HepG2 (cell line): ENCODE results near the gene FAM234B. TPM values are rescaled to one million over a fixed set of nuclear protein-coding genes. Genes with fewer than 3 reads are reported as not detected.

Experiments used
- ATAC-seq: fragments of 200-7000 bp; cut with Tn5 transposase; 3 replicates; pipeline ENCODE4 v1.9.1; 2020; ENCODE audit warnings: mild to moderate bottlenecking, moderate library complexity
- BruUV-seq: library from RNA; stranded (reverse); fragments of 400-500 nt; replicated peaks from 2 replicates; lab custom pipeline; 2021; lab: Mats Ljungman, UMichigan
- CTCF ChIA-PET: fragments of 300-600 bp; formaldehyde crosslinking; extraction: SDS; loops from one replicate; lab custom pipeline; 2021; ENCODE audit warnings: low total read pairs, inconsistent platforms, low intra/inter-chr PET ratio; lab: Yijun Ruan, JAX
- POLR2A ChIA-PET: fragments of 350-600 bp; sonication (Branson Sonifier 250); formaldehyde crosslinking; loops from one replicate; lab custom pipeline; 2020; ENCODE audit warnings: antibody characterized with exemption, inconsistent platforms; lab: Yijun Ruan, JAX
- DNase-seq: peaks from one replicate; pipeline ENCODE4 v3.0.0-alpha.2; 2015; ENCODE audit warnings: low spot score
- FAIRE-seq: peaks from 3 replicates; lab custom pipeline; 2011; peaks lifted over from hg19 to GRCh38; lab: Jason Lieb, UNC
- H2AFZ ChIP-seq: one replicate; pipeline ENCODE4 v1.6.1; 2011; ENCODE audit warnings: low read length, inconsistent platforms
- H3K27ac ChIP-seq: fragments of 300-600 bp; 3 replicates; pipeline ENCODE4 v1.8.0; 2011; ENCODE audit warnings: mixed run types, mild to moderate bottlenecking, mixed read lengths, low read length, inconsistent platforms; ENCODE audit not compliant: insufficient read depth; ENCODE audit errors: extremely low read length
- H3K27me3 ChIP-seq, 2 experiments: fragments of 200-600 bp in 1 of 2; 2 replicates in 1 of 2; 3 replicates in 1 of 2; pipeline versions ENCODE4 v1.6.0 to v1.8.0; 2011; ENCODE audit warnings: low read length in 2 of 2, mild to moderate bottlenecking in 2 of 2, moderate library complexity in 2 of 2, inconsistent platforms in 1 of 2; ENCODE audit not compliant: insufficient read depth in 2 of 2, control insufficient read depth in 1 of 2
- H3K36me3 ChIP-seq, 2 experiments: fragments of 200-600 bp in 1 of 2; replicated peaks in 1 of 2; 2 replicates in 1 of 2; 3 replicates in 1 of 2; pipeline versions ENCODE4 v1.5.1 to v1.8.0; 2011; ENCODE audit warnings: low read length in 2 of 2, inconsistent platforms in 1 of 2; ENCODE audit not compliant: insufficient read depth in 2 of 2, control insufficient read depth in 1 of 2
- H3K4me1 ChIP-seq: 2 replicates; pipeline ENCODE4 v1.5.1; 2012; ENCODE audit warnings: low read length, inconsistent platforms; ENCODE audit not compliant: insufficient read depth
- H3K4me2 ChIP-seq: 2 replicates; pipeline ENCODE4 v1.6.0; 2011; ENCODE audit warnings: low read depth, low read length, inconsistent platforms
- H3K4me3 ChIP-seq, 3 experiments: fragments of 200-600 bp in 1 of 3; sonication (generic), shearing (Covaris generic) in 1 of 3; replicated peaks in 1 of 3; 2 replicates each; pipeline ENCODE4 v1.5.1; 2011 to 2016; ENCODE audit warnings: low read length in 3 of 3, inconsistent platforms in 2 of 3, low read depth in 2 of 3, mild to moderate bottlenecking in 2 of 3, control low read depth in 1 of 3, mixed read lengths in 1 of 3; ENCODE audit not compliant: insufficient read depth in 1 of 3
- H3K79me2 ChIP-seq: one replicate; pipeline ENCODE4 v1.6.1; 2011; ENCODE audit warnings: low read length, inconsistent platforms; ENCODE audit not compliant: insufficient read depth
- H3K9ac ChIP-seq: 2 replicates; pipeline ENCODE4 v1.6.0; 2011; ENCODE audit warnings: mild to moderate bottlenecking, low read depth, low read length, inconsistent platforms; ENCODE audit not compliant: insufficient read depth
- H3K9me3 ChIP-seq: 2 replicates; pipeline ENCODE4 v1.5.1; 2012; ENCODE audit warnings: mild to moderate bottlenecking, low read length
- H4K20me1 ChIP-seq: 2 replicates; pipeline ENCODE4 v1.6.0; 2011; ENCODE audit warnings: inconsistent platforms, mild to moderate bottlenecking, low read length, moderate library complexity; ENCODE audit not compliant: insufficient read depth
- CHCHD3 ChIP-seq: sonication (generic); formaldehyde crosslinking; IDR thresholded peaks from 2 replicates; pipeline ENCODE4 v1.8.0; 2022; ENCODE audit warnings: mild to moderate bottlenecking, missing genetic modification reagents, moderate library complexity
- DMAP1 ChIP-seq: IDR thresholded peaks from 2 replicates; pipeline ENCODE4 v1.6.1; 2016
- PAWR ChIP-seq: sonication (generic); formaldehyde crosslinking; IDR thresholded peaks from 2 replicates; pipeline ENCODE4 v1.4.0; 2020; ENCODE audit warnings: missing genetic modification reagents, mild to moderate bottlenecking, borderline replicate concordance
- PPARG ChIP-seq: conservative IDR thresholded peaks from 2 replicates; pipeline ENCODE4 v1.6.1; 2016; ENCODE audit warnings: missing biosample characterization, missing genetic modification reagents
- SCMH1 ChIP-seq: sonication (generic); formaldehyde crosslinking; IDR thresholded peaks from 2 replicates; pipeline ENCODE4 v1.9.0; 2021; ENCODE audit warnings: missing genetic modification reagents, mild to moderate bottlenecking, borderline replicate concordance
- SNAI1 ChIP-seq: sonication (generic); formaldehyde crosslinking; IDR thresholded peaks from 2 replicates; pipeline ENCODE4 v1.5.0; 2020; ENCODE audit warnings: mild to moderate bottlenecking, missing genetic modification reagents, borderline replicate concordance
- SOX6 ChIP-seq, 2 experiments: fragments of 450-650 bp in 1 of 2; sonication (generic) in 1 of 2; formaldehyde crosslinking in 1 of 2; IDR thresholded peaks; 2 replicates each; pipeline versions ENCODE4 v1.4.0 to v1.6.1; 2017 to 2020; ENCODE audit warnings: antibody characterized with exemption in 1 of 2, mild to moderate bottlenecking in 1 of 2, missing genetic modification reagents in 1 of 2
- ZNF556 ChIP-seq: sonication (generic); formaldehyde crosslinking; IDR thresholded peaks from 2 replicates; pipeline ENCODE4 v1.4.0; 2020; ENCODE audit warnings: mild to moderate bottlenecking, missing genetic modification reagents, borderline replicate concordance
- ZNF562 ChIP-seq: sonication (generic); formaldehyde crosslinking; IDR thresholded peaks from 2 replicates; pipeline ENCODE4 v1.8.0; 2022; ENCODE audit warnings: missing genetic modification reagents, borderline replicate concordance
- ZNF569 ChIP-seq: sonication (generic); formaldehyde crosslinking; IDR thresholded peaks from 2 replicates; pipeline ENCODE4 v1.5.0; 2020; ENCODE audit warnings: mild to moderate bottlenecking, missing genetic modification reagents, moderate library complexity, borderline replicate concordance
- WGBS: methylation state at CpG from one replicate; pipeline ENCODE4 v1.1.6; 2017; ENCODE audit warnings: low lambda C conversion rate; 5-methylcytosine and 5-hydroxymethylcytosine counted together
- in situ Hi-C: cut with HindIII; loops from 2 replicates; pipeline ENCODE4 v1.10.0; 2017; ENCODE audit warnings: low pct_unique_long_range_greater_than_20kb; ENCODE audit not compliant: extremely low pct_ligation_motif_present
- intact Hi-C: fragments of 100-400 bp; cut with micrococcal nuclease; formaldehyde crosslinking; loops from one replicate; pipeline ENCODE4 v1.10.0; 2022; ENCODE audit not compliant: unreplicated experiment
- polyA plus RNA-seq, 8 experiments: library from polyadenylated mRNA; depleted of rRNA in 3 of 8; stranded (reverse) in 7 of 8; unstranded in 1 of 8; fragments of >200 nt; fragmentation: Illumina TruSeq in 4 of 8; extraction: Trizol in 4 of 8; gene quantifications; 2 replicates each; pipeline versions ENCODE4 v1.2.1 to v1.2.3, GENCODE V29; 2011 to 2016; ENCODE audit warnings: low read depth in 4 of 8, missing spikeins in 1 of 8, mixed read lengths in 1 of 8; ENCODE audit not compliant: insufficient read depth in 1 of 8
- total RNA-seq, 5 experiments: library from RNA; depleted of rRNA; stranded (reverse); fragments of >200 nt; fragmentation: Illumina TruSeq; extraction: Trizol; gene quantifications; 2 replicates each; pipeline ENCODE4 v1.2.3, GENCODE V29; 2016; ENCODE audit warnings: low read depth in 1 of 5
- TF ChIP-seq, protein P1 (sequence below): sonication (generic); formaldehyde crosslinking; IDR thresholded peaks from 2 replicates; pipeline ENCODE4 v1.5.1; 2020; ENCODE audit warnings: missing genetic modification reagents, mild to moderate bottlenecking, borderline replicate concordance
- TF ChIP-seq, protein P2 (sequence below): sonication (generic); formaldehyde crosslinking; IDR thresholded peaks from 2 replicates; pipeline ENCODE4 v1.5.1; 2020; ENCODE audit warnings: mild to moderate bottlenecking, missing genetic modification reagents, borderline replicate concordance
- TF ChIP-seq, protein P3 (sequence below): sonication (generic); formaldehyde crosslinking; IDR thresholded peaks from 2 replicates; pipeline ENCODE4 v1.4.0; 2020; ENCODE audit warnings: mild to moderate bottlenecking, missing genetic modification reagents
- TF ChIP-seq, protein P4 (sequence below): sonication (generic); formaldehyde crosslinking; IDR thresholded peaks from 2 replicates; pipeline ENCODE4 v1.4.0; 2020; ENCODE audit warnings: missing genetic modification reagents

The FAM234B gene
- total and polyA plus RNA-seq, 2 of the 13 experiments (the other 11 are each of a cell fraction or from before 2014, with no cell fraction given): 7.8 to 13.8 TPM

DNA sequence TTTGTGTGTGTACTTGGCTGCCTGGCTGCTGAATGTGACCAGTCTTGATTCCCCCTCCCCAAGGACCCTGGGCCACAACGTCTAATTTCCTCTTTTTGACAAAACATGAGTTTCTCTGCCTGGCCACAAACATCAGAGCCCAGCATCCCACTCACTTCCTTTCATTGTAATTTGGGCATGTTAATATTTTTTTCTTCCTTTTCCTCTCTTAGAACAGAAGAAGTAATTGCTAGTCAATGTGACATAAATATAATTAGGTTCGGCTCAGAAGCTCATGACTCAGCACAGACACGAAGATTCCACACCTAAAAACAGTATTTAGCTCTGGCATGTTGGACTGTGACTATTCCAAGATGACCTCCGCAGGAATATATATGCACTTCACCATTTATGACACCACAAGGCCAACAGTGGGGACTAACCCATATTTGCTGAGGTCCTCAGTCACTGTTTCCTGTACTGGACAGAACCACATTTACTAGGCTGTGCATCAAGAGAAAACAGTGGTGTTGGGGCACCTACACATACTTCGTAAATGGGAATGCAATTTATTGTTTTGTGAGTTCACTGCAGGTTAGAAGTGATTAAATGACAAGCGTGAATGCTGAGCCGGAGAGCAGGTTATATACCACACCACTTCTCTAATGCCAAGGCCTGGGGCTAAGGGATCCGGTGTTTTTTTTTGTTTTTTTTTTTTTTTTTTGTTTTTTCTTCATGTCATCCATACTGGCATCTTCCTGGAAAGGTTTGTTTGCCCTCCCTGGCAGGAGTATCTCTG, 55.1 kb downstream of the FAM234B start:
- BruUV-seq: no TSS peak
- H3K4me1 ChIP-seq: peaks cover 40% of the 10 kb centered on the region
- 34% methylated on average over 8 of the region's 8 CpGs for WGBS

More for the DNA sequence above, 55.1 kb downstream of the FAM234B start:
- no peak for DNase-seq
- H3K79me2 ChIP-seq: no peaks in the 10 kb centered on the region
- no peak overlapping the region for H2AFZ ChIP-seq
- intact Hi-C loops (loop anchor here (2.0 kb wide), 1 partner anchor 114 kb away; no protein-coding TSS in a partner anchor), in situ Hi-C loops (loop anchor here (5.0 kb wide), 1 partner anchor 113 kb away; no protein-coding TSS in a partner anchor)
- TF ChIP-seq PAWR (CRISPR knock-in tag) (no peak), ZNF569 (CRISPR knock-in tag) (no peak), PPARG (CRISPR knock-in tag) (no peak), CHCHD3 (no peak), ZNF562 (CRISPR knock-in tag) (no peak), SOX6 (IDR thresholded peaks at IDR 0.05) (no peak), SOX6 (CRISPR knock-in tag; IDR thresholded peaks at IDR 0.05) (no peak), DMAP1 (no peak), SCMH1 (CRISPR knock-in tag) (no peak), SNAI1 (CRISPR knock-in tag) (no peak), ZNF556 (CRISPR knock-in tag) (no peak)
- TF ChIP-seq, protein P1, sequence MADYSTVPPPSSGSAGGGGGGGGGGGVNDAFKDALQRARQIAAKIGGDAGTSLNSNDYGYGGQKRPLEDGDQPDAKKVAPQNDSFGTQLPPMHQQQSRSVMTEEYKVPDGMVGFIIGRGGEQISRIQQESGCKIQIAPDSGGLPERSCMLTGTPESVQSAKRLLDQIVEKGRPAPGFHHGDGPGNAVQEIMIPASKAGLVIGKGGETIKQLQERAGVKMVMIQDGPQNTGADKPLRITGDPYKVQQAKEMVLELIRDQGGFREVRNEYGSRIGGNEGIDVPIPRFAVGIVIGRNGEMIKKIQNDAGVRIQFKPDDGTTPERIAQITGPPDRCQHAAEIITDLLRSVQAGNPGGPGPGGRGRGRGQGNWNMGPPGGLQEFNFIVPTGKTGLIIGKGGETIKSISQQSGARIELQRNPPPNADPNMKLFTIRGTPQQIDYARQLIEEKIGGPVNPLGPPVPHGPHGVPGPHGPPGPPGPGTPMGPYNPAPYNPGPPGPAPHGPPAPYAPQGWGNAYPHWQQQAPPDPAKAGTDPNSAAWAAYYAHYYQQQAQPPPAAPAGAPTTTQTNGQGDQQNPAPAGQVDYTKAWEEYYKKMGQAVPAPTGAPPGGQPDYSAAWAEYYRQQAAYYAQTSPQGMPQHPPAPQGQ (CRISPR knock-in tag): no peak
- TF ChIP-seq, protein P2, sequence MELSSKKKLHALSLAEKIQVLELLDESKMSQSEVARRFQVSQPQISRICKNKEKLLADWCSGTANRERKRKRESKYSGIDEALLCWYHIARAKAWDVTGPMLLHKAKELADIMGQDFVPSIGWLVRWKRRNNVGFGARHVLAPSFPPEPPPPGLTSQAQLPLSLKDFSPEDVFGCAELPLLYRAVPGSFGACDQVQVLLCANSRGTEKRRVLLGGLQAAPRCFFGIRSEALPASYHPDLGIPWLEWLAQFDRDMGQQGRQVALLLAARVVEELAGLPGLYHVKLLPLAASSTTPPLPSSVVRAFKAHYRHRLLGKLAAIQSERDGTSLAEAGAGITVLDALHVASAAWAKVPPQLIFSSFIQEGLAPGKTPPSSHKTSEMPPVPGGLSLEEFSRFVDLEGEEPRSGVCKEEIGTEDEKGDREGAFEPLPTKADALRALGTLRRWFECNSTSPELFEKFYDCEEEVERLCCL (CRISPR knock-in tag): no peak
- TF ChIP-seq, protein P3, sequence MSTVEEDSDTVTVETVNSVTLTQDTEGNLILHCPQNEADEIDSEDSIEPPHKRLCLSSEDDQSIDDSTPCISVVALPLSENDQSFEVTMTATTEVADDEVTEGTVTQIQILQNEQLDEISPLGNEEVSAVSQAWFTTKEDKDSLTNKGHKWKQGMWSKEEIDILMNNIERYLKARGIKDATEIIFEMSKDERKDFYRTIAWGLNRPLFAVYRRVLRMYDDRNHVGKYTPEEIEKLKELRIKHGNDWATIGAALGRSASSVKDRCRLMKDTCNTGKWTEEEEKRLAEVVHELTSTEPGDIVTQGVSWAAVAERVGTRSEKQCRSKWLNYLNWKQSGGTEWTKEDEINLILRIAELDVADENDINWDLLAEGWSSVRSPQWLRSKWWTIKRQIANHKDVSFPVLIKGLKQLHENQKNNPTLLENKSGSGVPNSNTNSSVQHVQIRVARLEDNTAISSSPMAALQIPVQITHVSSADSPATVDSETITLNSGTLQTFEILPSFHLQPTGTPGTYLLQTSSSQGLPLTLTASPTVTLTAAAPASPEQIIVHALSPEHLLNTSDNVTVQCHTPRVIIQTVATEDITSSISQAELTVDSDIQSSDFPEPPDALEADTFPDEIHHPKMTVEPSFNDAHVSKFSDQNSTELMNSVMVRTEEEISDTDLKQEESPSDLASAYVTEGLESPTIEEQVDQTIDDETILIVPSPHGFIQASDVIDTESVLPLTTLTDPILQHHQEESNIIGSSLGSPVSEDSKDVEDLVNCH (CRISPR knock-in tag): no peak
- TF ChIP-seq, protein P4, sequence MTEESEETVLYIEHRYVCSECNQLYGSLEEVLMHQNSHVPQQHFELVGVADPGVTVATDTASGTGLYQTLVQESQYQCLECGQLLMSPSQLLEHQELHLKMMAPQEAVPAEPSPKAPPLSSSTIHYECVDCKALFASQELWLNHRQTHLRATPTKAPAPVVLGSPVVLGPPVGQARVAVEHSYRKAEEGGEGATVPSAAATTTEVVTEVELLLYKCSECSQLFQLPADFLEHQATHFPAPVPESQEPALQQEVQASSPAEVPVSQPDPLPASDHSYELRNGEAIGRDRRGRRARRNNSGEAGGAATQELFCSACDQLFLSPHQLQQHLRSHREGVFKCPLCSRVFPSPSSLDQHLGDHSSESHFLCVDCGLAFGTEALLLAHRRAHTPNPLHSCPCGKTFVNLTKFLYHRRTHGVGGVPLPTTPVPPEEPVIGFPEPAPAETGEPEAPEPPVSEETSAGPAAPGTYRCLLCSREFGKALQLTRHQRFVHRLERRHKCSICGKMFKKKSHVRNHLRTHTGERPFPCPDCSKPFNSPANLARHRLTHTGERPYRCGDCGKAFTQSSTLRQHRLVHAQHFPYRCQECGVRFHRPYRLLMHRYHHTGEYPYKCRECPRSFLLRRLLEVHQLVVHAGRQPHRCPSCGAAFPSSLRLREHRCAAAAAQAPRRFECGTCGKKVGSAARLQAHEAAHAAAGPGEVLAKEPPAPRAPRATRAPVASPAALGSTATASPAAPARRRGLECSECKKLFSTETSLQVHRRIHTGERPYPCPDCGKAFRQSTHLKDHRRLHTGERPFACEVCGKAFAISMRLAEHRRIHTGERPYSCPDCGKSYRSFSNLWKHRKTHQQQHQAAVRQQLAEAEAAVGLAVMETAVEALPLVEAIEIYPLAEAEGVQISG (CRISPR knock-in tag): no peak
- FAIRE-seq: no peak
- ChIA-PET POLR2A (no interaction called here), CTCF (interaction anchor here (0.8 to 1.8 kb wide), 2 partner anchors 113 to 135 kb away, joined by 3 to 14 read pairs; no protein-coding TSS in a partner anchor)
- no peaks in the 10 kb centered on the region for H4K20me1 ChIP-seq
- no peaks in the 10 kb centered on the region for H3K36me3 ChIP-seq
- no peak overlapping the region for H3K27ac ChIP-seq
- no peak overlapping the region for H3K9ac ChIP-seq
- H3K4me2 ChIP-seq: no peak overlapping the region
- ATAC-seq: no peak
- no peaks in the 10 kb centered on the region for H3K9me3 ChIP-seq
- peaks cover 0 to 54% of the 10 kb centered on the region in 2 experiments; a peak in 3 of 5 replicates for H3K27me3 ChIP-seq
- H3K4me3 ChIP-seq: no peak overlapping the region
